ENCODE results near the gene KRT8. TPM values are rescaled to one million over a fixed set of nuclear protein-coding genes. Genes with fewer than 3 reads are reported as not detected.

Gene KRT8
- total RNA-seq, 1 donor from 2014 or later = 5.7 TPM

DNA sequence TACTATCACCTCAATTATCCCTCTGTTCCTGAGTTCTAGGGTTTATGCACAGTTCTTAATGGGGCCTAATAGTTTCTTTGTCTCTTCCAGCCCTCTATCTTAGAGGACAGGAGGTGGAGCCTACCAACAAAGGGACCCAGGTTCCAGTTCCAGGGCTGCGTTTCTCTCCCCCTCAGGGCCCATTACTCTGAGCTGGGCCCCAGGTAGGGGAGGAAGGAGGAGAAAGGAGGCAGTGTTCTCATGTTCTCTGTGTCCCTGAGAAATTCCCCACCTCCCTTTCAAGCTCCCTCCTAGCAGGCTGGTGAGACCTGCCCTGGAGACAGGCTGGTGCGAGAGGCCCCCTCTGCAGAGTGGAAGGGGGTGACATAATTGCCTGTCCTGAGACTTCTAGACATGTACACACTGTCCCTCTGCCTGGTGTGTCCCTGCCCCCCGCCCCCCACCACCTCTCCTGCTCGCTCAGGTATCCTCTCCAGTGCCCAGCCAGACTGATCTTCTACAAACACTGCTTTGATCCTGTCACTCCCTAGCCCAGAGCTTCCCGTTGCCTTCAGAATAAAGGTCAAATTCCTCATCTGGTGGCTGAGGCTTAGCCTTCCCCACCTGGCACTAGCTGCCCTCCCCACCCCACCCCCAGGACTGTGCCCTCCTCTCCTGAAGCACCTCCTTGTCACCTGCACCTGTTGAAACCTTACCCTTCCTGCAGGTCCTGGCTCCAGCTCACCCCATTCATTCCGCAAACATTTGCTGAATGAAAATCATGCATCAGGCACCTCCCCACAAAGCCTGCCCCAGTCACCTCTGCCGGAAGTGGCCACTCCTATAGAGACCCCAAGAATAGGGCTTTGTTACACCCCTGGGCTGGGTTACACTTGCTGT lies 21.1 kb upstream of the KRT8 start:
- DNase-seq (ENCODE audit: low spot score) = no peak

DNA sequence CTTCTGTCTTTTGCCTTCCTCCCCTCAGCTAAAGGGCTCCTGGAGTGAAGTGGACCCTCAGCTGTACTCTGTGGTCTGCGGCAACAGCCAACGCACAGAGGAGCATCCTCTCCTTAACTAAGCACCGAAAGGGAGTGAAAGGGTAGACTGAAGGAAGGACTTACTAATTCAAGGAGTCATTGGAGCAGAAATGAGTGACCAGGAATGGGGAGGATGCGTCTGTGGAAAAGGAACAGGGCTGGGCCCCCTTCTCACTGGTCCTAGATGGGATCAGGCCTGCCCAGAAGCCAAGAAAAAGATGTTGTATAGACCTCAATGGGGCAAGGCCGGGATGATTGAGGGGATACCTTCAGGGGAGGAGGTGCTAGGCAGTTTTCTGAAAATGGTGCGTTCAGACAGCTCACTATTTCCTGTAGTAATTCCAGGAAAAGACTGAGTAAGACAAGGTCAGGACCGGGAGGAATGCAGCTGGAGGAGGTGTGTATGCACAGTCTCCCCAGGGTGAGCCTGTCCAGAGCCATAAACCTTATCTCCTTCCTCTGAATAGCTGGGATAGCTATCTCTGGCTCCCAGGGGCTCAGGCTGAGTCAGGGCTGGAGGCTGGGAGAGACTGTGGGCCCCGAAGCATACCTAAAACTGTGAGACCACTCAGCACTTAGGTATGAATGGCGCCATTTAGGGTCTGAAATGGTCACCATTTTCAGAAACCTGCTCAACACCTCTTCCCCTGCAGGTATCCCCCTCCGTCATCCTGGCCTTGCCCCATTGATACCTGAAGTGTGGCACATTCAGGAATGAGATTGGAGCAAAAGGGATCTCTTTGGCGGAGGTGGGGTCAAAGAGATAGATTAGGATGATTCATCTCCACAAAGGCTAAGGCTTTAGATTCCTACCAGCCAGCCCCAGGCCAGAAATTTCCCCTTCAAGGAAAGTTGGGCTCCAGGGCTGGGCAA lies 20.2 kb upstream of the KRT8 start:
- no peak for DNase-seq (ENCODE audit: low spot score)

DNA sequence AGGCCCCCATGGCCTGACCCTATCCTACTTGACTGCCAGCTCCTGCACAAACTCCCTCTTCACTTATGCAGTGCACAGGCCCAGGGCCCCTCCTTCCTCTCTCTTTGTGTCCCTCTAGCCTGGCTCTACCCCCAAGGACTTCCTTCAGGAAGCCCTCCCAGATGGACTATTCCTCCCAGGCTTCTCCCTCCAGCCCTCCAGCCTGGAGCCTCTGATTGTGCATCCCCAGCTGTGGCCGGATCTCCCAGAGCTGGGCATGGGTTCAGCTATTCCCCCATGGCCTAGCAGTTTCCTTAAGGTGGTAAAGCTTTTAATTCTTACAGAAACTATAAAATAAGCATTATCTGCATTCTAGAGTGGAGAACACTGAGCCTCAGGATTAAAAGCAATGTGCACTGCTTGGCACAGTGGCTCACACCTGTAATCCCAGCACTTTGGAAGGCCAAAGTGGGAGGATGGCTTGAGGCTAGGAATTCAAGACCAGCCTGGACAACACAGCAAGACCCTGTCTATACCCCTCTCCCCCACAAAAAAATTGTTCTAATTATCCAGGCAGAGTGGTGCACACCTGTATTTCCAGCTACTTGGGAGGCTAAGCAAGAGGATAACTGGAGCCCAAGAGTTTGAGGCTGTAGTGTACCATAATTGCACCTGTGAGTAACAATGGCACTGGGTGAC lies 16.8 kb upstream of the KRT8 start:
- no peak for DNase-seq (ENCODE audit: low spot score)

DNA sequence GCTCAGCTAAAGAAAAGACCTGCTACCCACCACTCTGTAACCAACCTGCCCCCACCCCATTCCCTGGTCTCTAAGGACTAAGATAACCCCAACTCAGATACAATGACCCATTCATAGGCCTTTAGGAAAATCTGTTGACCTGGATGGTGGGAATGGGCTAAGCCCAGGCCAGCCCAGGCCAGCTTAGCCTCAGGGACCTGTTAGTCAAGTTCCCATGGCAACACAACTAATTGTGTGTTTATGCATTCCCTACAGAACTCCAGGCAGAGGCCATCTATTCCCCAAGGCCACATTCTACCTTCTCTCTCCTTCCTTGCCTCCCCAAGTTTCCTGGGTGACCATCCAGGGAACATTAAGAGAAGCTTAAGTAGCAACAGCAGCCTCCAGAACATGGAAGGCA lies 16.1 kb upstream of the KRT8 start:
- DNase-seq (ENCODE audit: low spot score) = no peak

DNA sequence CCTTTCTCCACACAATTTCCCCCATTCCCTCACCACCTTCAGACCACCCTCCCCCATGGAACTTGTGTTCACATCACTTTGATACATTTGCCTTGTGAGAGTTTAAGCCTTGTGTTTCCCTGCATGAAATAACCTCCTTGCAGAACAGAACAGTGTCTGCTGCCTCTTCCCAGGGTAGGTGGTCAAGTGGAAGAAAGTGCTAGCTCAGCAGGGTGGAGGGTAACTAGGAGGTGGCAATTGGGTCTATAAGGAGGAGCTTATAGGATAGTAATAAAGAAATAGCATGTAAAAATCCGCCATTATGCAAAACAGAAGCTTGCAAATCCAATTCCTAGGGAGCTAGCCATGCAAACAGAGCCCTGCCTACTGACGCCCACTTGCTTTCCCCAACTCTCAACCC lies 13.9 kb upstream of the KRT8 start:
- no peak for DNase-seq (ENCODE audit: low spot score)

DNA sequence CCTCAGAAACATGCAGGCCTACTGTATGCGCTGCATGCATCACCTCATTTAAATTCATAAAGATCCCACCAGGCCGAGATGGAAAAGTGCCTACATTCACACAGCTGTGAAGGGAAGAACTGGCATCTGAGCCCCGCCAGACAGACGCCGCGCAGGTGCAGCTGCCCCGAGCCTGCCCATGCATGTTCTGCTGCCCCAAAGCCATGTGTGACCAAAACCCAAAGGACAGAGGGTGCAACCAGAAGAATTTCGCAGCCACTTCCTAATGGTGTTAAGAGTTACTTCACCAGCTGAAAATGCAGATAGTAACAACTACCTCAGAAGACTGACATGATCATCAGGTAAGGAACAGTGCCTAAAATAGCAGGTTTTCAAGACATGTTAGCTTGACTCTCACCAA lies 13.5 kb upstream of the KRT8 start:
- DNase-seq (ENCODE audit: low spot score) = no peak

DNA sequence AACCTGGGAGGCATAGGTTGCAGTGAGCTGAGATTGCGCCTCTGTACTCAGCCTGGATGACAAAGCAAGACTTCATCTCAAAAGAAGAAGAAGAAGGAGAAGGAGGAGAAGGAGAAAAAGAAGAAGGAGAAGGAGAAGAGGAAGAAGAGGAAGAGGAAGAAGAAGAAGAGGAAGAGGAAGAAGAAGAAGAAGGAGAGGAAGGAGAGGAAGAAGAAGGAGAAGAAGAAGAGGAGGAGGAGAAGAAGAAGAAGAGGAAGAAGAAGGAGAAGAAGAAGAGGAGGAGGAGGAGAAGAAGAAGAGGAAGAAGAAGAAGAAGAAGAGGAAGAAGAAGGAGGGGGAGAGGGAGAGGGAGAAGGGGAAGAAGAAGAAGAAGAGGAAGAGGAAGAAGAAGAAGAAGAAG lies 12.9 kb upstream of the KRT8 start:
- DNase-seq (ENCODE audit: low spot score) = no peak

DNA sequence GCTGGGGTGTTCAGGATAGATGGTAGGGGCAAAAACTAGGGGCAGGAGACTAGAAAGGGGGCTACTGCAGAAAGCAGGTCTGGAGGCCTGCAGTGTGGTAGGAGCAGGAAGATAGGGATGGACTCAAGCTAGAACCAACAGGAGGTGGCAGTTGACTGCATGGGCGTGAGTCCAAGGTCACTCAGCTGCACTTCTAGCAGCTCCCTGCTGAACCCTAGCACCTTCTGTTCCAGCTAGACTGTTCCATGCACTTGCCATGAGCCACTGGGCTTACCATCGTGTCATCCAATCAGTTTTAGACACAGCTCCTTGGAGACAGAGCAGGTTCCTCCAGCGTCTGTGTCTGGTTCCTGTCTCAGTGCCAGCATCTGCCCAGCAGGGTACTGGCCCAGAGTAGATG lies 11.3 kb upstream of the KRT8 start:
- no peak for DNase-seq (ENCODE audit: low spot score)

DNA sequence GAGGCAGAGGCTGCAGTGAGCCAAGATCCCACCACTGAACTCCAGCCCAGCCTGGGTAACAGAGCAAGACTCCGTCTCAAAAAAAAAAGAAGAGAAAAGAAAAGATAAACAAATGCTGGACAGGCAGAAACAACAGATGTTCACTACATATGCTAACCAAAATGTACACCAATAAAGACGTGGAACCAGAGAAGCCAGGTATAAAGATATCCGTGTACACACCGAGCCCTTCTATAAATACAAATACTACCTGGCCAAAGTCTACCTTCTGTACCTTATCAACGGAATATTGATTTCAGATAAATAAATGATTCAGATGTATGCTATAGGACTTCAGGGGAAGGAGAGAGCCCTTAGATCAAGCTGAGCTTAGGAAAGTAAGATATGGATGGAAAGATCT lies 10.8 kb upstream of the KRT8 start:
- DNase-seq (ENCODE audit: low spot score) = no peak

DNA sequence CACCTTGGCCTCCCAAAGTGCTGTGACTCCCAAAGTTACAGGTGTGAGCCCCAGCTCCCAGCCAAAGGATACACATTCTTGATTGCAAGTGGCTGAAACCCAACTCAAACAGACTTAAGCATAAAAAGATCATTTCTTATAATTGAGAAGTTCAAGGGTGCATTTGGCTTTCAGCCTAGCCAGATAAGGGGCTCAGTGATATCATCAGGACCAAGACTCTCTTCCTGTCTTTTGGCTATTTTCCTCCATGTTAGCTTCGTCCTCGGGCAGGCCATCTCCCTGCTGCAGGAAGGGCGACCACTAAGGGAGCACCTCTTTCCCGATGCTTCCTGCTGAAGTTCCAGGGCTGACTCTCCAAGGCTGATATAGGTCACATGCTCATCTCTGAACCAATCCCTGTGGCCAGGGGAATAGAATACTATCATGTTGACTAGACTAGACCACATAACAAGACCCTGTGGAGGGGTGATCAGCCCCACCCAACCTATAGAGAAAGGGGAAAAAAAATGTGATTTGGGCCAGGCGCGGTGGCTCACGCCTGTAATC lies 9.8 kb upstream of the KRT8 start:
- no peak for DNase-seq (ENCODE audit: low spot score)

DNA sequence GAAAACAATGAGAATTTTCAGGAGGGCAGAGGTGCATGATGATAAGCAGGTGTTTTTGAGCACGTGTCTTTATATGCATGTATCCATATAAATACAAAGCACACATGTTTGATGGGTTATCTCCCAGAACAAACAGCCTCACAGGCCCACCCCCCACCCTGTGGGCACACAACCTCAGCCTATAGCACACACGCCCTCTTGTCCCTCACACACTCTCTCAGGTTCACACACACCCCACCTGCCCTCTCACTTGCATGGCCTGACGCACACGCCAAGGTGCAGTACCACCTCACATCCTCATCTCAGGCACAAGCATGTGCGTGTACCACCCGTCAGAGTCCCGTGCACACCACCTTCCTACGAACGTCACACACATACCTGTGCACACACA lies 8.6 kb upstream of the KRT8 start:
- no peak for DNase-seq (ENCODE audit: low spot score)

DNA sequence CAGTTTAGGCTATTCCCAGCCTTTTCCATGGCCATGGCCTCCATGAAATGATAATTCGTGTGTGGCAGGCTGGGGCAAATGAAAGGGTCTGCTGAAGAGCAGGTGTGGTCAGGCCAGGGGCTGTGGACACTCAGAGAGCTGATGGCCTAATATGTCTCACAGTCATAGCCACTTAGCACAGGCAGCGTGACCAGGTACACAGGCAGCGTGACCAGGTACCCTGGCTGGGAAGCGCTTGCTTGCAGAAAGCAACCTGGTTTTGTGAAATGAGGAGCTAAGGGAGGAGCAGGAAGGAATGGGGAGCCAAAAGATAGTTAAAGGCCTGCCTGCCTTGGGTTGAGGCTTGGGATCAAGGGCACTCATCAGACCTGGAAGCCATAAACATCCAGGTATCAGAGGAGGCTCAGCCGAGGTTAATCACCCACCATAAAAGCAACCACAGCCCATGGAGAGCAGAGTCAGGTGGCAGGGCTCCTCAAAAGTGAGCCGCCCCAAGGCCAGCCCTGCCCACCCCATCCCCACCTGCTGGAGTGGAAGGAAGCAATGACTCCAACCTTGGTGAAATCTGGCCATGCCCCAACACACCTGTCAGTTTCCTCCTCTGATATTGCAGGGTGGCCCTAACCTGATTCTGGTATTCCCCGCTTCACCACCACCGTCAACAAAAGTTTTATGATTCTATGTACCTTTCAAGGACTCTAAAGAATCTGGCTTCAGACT lies 8.0 kb upstream of the KRT8 start:
- DNase-seq (ENCODE audit: low spot score) = no peak

DNA sequence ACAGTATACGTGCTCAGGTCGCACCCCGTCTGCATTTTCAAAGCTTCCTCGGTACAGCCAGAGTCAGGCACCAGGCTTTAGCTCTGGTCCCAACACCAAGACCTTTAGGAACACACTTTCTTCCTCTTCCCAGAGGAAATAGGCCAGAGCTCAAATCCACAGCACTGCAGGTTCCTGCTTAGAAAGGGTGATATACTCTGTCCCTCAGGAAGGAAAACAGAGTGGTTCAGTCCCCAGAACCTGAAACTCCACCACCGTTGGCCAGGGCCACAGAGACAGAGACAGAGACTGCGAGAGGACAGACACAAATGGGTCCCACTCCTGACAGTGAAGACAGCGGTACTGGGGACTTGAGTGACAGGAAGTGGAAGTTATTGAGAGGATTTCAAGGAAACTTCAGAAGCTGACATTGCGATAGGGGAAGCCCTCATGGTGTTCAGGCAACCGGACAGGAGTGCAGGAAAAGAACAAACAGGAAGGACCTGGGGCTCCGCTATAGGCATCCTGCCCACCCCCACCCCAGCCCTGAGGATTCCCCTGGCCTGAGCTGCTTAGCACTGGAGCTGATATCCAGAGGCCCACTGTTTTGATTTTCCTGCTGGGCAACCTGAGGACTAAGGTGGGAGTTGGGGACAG lies 5.5 kb upstream of the KRT8 start:
- no peak for DNase-seq (ENCODE audit: low spot score)

DNA sequence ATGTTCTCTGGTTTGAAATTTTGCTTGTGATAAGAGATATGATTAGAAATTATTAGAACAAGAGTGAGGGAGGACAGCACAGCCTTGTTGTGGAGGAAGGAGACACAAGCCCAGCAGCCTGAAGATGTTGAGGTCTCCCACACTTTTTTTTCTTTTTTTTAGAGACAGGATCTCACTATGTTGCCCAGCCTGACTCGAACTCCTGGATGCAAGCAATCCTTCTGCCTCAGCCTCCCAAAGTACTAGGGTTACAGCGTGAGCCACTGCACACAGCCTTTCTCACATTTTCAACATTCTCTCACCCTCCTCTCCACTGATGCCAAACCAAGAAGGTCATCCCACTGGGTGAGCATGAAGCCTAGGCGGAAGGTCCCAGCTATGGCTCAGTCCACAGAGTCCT lies 4.9 kb upstream of the KRT8 start:
- no peak for DNase-seq (ENCODE audit: low spot score)

DNA sequence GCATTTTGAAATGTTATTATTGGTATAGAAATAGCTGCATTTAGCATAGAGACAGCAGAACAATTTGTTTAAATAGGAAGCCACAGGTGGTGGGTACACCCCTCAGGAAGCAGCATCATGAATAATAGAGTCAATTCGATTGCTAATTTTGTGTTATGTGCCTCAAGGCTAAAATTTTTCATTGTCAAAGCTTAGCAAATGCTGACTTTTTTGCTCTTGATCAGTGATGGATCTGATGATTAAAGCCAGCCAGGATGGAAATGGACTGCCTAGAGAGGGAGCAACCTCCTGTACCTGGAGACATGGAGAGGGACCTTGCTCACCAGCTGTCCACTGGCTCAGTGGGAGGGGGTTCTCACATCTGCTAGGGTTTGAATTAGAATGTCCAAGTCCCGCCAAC lies 4.5 kb upstream of the KRT8 start:
- DNase-seq (ENCODE audit: low spot score) = no peak

DNA sequence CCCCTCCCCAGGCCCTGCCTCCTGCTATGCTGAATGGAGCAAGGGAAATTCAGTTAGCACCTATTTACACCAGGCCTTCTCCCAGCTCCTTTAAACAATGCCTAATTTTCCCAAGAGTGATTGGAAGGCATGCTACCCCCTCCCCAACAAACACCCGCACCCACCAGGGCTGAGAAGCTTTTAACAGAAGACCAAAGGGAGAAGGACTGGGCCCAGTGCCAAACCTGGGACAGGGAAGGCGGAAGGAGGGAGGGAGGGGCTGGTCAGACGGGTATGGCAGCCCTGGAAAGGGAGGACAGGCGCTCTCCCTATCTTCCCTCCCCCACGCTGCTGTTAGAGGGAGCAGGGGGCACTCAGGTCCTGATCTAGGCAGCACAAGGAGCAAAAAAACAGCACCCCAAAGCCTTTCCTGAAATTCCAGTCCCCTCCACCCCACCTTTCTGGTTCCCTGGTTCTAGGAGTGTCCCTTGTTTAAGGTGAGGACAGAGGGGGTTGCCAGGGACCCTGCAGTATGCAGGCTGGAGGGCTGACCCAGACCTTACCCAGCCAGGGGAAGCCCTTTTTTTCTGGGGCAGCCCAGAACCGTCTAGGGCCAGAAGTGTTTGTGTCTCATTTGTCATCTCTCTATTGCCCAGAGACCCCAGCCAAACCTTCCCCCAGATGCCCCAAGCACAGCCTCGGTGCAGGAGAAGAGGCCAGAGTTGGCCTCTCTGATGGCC lies 2.4 kb upstream of the KRT8 start:
- DNase-seq (ENCODE audit: low spot score) = no peak

DNA sequence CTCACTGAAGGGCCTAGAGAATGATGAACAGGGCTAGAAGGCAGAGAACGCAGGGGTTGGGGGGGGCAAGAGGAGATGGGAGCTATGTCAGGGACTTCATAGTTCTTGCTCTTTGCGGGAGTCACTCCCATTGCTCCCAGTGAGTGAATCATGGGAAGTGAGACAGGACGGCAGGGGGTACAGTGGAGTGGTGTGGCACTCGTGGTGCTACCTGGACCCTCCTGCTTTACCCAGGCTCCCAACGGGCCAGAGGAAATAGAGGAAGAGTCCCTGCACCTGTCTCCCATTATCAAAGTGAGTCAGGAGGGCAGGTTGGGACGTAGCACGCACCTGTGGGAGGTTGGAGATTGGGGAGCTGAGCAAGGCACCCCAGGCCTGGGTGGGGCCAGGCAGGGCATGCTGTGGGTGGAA lies 1.3 kb upstream of the KRT8 start:
- no peak for DNase-seq (ENCODE audit: low spot score)

DNA sequence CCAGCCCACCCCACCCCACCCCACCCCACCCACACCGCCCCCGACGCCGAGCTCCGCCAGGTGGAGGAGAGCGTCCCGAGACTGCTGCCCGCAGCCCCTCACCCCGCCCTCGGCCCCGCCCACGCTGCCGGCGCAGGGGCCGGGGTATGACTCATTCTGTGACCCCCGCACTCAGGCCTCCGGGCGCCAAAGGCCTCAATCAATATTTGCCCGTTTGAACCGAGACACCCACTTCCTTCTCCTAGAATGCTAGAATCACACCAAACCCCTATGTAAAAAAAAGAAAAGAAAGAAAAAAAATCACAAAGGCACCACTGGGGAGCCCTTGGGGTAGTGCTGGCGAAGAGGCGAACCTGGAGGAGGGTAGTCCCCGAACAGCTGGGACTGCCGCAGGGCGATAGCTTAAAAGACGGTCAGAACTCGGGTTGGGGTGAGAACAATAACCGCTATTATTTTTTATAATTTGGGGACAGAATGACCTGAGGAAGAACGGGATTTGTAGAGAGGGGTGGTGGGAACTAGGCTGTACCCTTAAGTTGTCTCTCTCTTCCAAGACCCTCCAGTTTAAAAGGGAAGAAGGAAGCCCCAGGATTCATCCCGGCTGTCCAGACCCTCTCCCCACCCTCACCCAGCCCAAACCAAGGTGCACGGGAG lies 894 bp downstream of the KRT8 start:
- DNase-seq (ENCODE audit: low spot score) = no peak

DNA sequence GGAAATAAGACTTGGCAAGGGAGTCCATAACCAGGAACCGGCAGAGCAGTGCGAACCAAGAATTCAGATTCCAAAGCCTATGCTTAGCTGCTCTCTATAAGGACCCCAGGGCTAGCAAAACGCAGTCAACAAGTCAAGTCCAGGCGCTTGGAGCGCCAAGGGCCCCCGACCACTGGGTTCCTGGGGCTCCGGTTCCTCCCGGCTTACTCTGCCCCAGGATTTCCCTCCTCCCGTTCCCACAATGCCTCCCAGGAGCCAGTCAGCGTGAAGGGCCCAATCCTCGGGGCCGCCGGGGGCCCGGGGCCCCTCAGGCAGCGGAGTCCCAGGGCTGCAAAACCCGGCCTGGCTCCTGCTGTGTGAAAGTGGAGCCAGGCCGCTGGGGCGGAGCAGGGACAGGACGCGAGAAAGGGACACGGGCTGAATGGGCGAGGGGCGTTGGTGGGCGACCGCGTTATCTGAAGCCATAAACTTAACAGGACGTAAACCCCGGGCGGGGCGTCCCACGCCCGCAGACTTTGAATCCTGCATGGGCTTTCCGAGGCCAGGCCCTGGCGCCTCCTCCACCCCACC lies 1.5 kb downstream of the KRT8 start:
- no peak for DNase-seq (ENCODE audit: low spot score)

Data from mesenteric fat pad (tissue), 1 donor.